ENCODE data around the gene RELT.

Gene RELT

GRCh38 chr11:73343076-73343873, 32.9 kb upstream of the RELT start:
- Mint-ChIP-seq H3K4me1 (no peaks in the 10 kb centered on the region), H3K9me3 (no peaks in the 10 kb centered on the region), H3K27me3 (no peaks in the 10 kb centered on the region), H3K4me3 (no peak overlapping the region), H3K27ac (no peak overlapping the region)
- DNase-seq (no peak), ATAC-seq (peak; percentile 21)

- ATAC-seq (no peak), DNase-seq (no peak)
- H3K27ac Mint-ChIP-seq: no peak overlapping the region
- no peaks in the 10 kb centered on the region for H3K4me1 Mint-ChIP-seq
- H3K9me3 Mint-ChIP-seq: no peaks in the 10 kb centered on the region
- H3K4me3 Mint-ChIP-seq: no peak overlapping the region
- H3K27me3 Mint-ChIP-seq: no peaks in the 10 kb centered on the region
These were observed 32.0 kb upstream of the RELT start for GRCh38 chr11:73344191-73344607.

- no peak for ATAC-seq
- no peak for DNase-seq
- Mint-ChIP-seq H3K27ac (peak overlapping the region; percentile 15 to 43), H3K9me3 (no peaks in the 10 kb centered on the region), H3K4me3 (no peak overlapping the region), H3K4me1 (no peaks in the 10 kb centered on the region), H3K27me3 (no peaks in the 10 kb centered on the region)
These were observed 30.6 kb upstream of the RELT start for GRCh38 chr11:73345481-73346160.

GRCh38 chr11:73346186-73346935, 29.8 kb upstream of the RELT start:
- H3K27me3 Mint-ChIP-seq: no peaks in the 10 kb centered on the region
- peak overlapping the region in 1 of 2 donors; percentile 32 for H3K27ac Mint-ChIP-seq
- no peak overlapping the region for H3K4me3 Mint-ChIP-seq
- DNase-seq (no peak), ATAC-seq (no peak)
- H3K4me1 Mint-ChIP-seq: no peaks in the 10 kb centered on the region
- no peaks in the 10 kb centered on the region for H3K9me3 Mint-ChIP-seq

- no peaks in the 10 kb centered on the region for H3K27me3 Mint-ChIP-seq
- DNase-seq: no peak
- no peaks in the 10 kb centered on the region for H3K4me1 Mint-ChIP-seq
- no peak for ATAC-seq
- no peak overlapping the region for H3K27ac Mint-ChIP-seq
- no peaks in the 10 kb centered on the region for H3K9me3 Mint-ChIP-seq
- H3K4me3 Mint-ChIP-seq: no peak overlapping the region
These were observed 29.1 kb upstream of the RELT start for GRCh38 chr11:73347067-73347466.

- DNase-seq (no peak), ATAC-seq (no peak)
- Mint-ChIP-seq H3K9me3 (no peaks in the 10 kb centered on the region), H3K27ac (no peak overlapping the region), H3K4me3 (no peak overlapping the region), H3K4me1 (no peaks in the 10 kb centered on the region), H3K27me3 (no peaks in the 10 kb centered on the region)
These were observed 27.4 kb upstream of the RELT start for GRCh38 chr11:73348838-73349237.

GRCh38 chr11:73349633-73350032, 26.6 kb upstream of the RELT start:
- H3K27ac Mint-ChIP-seq: no peak overlapping the region
- no peak overlapping the region for H3K4me3 Mint-ChIP-seq
- no peak for ATAC-seq
- H3K4me1 Mint-ChIP-seq: no peaks in the 10 kb centered on the region
- H3K27me3 Mint-ChIP-seq: no peaks in the 10 kb centered on the region
- H3K9me3 Mint-ChIP-seq: no peaks in the 10 kb centered on the region
- no peak for DNase-seq

GRCh38 chr11:73350908-73351636, 25.1 kb upstream of the RELT start:
- Mint-ChIP-seq H3K27me3 (no peaks in the 10 kb centered on the region), H3K27ac (peak overlapping the region in 1 of 2 donors; percentile 61), H3K9me3 (no peaks in the 10 kb centered on the region), H3K4me3 (no peak overlapping the region), H3K4me1 (no peaks in the 10 kb centered on the region)
- ATAC-seq (peak; percentile 69), DNase-seq (peak; percentile 60 to 66)

- Mint-ChIP-seq H3K4me3 (no peak overlapping the region), H3K27me3 (no peaks in the 10 kb centered on the region), H3K27ac (no peak overlapping the region), H3K4me1 (no peaks in the 10 kb centered on the region), H3K9me3 (no peaks in the 10 kb centered on the region)
- peak; percentile 51 for ATAC-seq
- DNase-seq: no peak
These were observed 22.8 kb upstream of the RELT start for GRCh38 chr11:73353422-73353821.

GRCh38 chr11:73355109-73355508, 21.1 kb upstream of the RELT start:
- no peak for DNase-seq
- Mint-ChIP-seq H3K27ac (peak overlapping the region in 1 of 2 donors; percentile 81), H3K9me3 (no peaks in the 10 kb centered on the region), H3K4me3 (no peak overlapping the region), H3K27me3 (no peaks in the 10 kb centered on the region), H3K4me1 (no peaks in the 10 kb centered on the region)
- ATAC-seq: no peak

- no peak overlapping the region for H3K4me3 Mint-ChIP-seq
- no peak for DNase-seq
- H3K4me1 Mint-ChIP-seq: no peaks in the 10 kb centered on the region
- H3K9me3 Mint-ChIP-seq: no peaks in the 10 kb centered on the region
- peak overlapping the region in 1 of 2 donors; percentile 62 for H3K27ac Mint-ChIP-seq
- H3K27me3 Mint-ChIP-seq: no peaks in the 10 kb centered on the region
- no peak for ATAC-seq
These were observed 19.0 kb upstream of the RELT start for GRCh38 chr11:73356979-73357860.

GRCh38 chr11:73358071-73358470, 18.1 kb upstream of the RELT start:
- H3K9me3 Mint-ChIP-seq: no peaks in the 10 kb centered on the region
- DNase-seq (no peak), ATAC-seq (no peak)
- H3K4me1 Mint-ChIP-seq: no peaks in the 10 kb centered on the region
- H3K27me3 Mint-ChIP-seq: no peaks in the 10 kb centered on the region
- H3K4me3 Mint-ChIP-seq: no peak overlapping the region
- no peak overlapping the region for H3K27ac Mint-ChIP-seq

- H3K9me3 Mint-ChIP-seq: no peaks in the 10 kb centered on the region
- DNase-seq (no peak), ATAC-seq (no peak)
- H3K4me1 Mint-ChIP-seq: no peaks in the 10 kb centered on the region
- H3K27me3 Mint-ChIP-seq: no peaks in the 10 kb centered on the region
- H3K4me3 Mint-ChIP-seq: no peak overlapping the region
- H3K27ac Mint-ChIP-seq: no peak overlapping the region
These were observed 16.9 kb upstream of the RELT start for GRCh38 chr11:73359341-73359740.

- no peaks in the 10 kb centered on the region for H3K4me1 Mint-ChIP-seq
- no peaks in the 10 kb centered on the region for H3K27me3 Mint-ChIP-seq
- DNase-seq (peak in 1 of 2 donors; percentile 32), ATAC-seq (peak; percentile 46)
- no peak overlapping the region for H3K27ac Mint-ChIP-seq
- H3K9me3 Mint-ChIP-seq: no peaks in the 10 kb centered on the region
- no peak overlapping the region for H3K4me3 Mint-ChIP-seq
These were observed 16.1 kb upstream of the RELT start for GRCh38 chr11:73359930-73360742.
